Measurements from ENCODE around the gene MAPK8IP1.

The MAPK8IP1 gene

DNA sequence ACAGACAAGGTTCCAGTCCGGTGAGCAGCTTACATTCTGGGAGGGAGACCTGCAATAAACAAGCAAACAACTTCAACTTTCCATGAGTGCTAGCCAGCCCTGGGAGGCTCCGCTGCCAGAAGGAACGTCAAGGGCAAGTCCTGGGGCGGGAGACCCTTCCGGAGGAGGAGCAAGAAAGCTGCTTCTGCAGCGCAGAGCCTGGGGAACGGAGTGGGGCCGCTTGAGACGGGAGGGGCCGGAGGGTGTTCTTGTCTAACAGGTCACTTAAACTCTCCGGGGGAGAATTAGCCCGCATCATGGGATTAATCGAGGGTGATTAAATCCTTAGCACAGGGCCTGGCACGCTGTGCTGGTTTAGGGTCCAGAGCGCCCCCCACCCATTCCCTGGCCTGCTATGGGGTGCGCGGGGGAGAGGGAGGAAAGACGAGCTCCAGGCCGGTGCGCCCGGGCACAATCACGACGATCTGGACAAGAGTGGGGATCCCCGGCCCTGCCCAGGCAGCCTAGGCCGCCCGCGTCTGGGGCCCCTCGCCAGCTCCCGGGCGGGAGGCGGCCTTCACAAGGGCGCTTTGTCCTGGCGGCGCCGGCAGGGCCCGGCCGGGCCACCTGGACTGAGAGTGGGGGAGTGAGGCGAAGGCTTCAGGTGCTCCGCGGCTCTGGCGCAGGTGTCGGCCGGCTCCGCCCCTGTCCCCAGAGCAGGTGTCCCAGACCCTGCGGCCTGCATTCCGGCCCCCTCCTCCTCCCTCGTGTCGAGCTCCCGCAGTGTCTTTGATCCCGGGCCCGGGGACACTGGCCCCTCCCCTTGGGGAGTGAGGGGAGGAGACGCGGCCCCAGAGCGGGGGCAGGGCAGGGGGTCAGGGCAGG is 36.3 kb downstream of the MAPK8IP1 start:
- H3K27ac ChIP-seq, result peak overlapping the region in 12 of 21 experiments; percentile 3 to 86 (median 62)
- H3K4me3 ChIP-seq, result peak overlapping the region; percentile 33 to 60 (median 43)

DNA sequence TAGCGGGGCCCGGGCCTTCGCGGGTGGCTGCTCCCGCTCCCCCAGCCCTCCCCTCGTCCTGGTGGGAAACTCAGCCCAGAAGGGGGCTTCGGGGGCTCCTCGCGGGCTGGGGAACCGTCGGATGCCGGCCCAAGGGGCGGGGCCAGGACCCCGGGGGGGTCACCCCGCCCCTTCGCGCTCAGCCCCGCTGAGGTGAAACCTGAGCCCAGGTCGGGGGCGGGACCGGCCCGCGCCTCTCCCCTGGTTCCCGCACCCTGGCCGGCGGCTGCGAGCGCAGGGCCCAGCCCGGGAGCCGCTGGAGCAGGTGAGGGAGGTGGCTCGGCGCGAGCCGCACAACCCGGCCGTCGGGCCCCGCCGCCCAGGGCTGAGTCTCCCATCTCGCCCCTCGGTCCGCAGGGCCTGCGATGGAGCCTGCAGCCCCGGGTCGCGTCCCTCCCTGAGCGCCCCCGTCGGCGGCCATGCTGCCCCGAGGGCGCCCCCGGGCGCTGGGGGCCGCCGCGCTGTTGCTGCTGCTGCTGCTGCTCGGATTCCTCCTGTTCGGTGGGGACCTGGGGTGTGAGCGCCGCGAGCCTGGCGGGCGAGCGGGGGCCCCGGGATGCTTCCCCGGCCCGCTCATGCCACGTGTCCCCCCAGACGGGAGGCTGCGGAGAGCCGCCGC is 37.1 kb downstream of the MAPK8IP1 start, which contains the start of gene LARGE2:
TSS of gene LARGE2 (plus strand) at position 232 of the 658 bp plus-strand sequence. CDS start at position 459, 227 bp downstream.
- Histone ChIP-seq H3K27ac (peak within 1 kb of the TSS in 18 of 21 experiments; percentile 3 to 86 (median 61)), H3K4me3 (peak within 1 kb of the TSS; percentile 33 to 60 (median 43))

DNA sequence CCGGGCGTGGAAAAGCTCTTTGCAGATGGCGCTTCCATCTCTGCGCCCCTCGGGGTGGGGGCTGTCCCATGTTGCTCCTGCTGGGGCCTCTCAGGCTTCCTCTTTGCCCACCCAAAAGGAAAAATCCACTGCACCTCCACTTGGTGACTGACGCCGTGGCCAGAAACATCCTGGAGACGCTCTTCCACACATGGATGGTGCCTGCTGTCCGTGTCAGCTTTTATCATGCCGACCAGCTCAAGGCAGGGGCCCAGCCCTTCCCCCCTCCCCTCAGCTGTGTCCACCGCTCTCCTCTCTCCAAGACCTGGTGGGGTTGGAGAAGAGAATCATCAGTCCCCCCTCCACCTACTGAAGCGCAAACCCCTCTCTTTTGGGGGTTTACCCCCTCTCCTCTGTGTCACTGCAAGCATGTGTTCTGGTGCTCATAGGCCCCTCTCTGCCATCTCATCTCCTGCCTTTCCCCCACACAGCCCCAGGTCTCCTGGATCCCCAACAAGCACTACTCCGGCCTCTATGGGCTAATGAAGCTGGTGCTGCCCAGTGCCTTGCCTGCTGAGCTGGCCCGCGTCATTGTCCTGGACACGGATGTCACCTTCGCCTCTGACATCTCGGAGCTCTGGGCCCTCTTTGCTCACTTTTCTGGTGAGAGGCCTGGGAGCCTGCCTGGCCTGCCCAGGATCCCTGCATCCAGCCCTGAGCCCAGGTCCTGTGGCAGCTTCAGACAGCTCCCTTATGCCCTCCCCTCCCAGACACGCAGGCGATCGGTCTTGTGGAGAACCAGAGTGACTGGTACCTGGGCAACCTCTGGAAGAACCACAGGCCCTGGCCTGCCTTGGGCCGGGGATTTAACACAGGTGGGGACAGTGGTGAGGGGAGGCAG is 38.8 kb downstream of the MAPK8IP1 start:
- no peak overlapping the region for H3K27ac ChIP-seq
- peak overlapping the region in 1 of 7 experiments; percentile 59 for H3K4me3 ChIP-seq

DNA sequence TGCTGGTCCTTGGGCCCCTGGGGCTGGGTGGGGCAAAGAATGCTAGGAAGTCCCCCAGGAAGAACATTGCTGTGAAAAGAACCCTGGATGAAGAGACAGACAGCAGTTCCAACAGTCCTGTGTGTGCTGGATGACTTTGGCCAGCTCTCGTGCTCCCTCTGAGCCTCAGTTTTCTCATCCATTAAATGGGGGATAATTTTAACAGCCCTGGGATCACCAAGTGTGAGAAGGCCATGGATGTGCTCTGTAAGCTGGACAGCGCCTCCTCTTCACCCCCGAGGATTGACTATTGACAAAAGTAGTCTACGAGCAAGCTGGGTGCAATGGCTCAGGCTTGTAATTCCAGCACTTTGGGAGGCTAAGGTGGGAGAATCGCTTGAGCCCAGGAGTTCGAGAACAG is 39.5 kb downstream of the MAPK8IP1 start:
- Histone ChIP-seq H3K4me3 (no peak overlapping the region), H3K27ac (no peak overlapping the region)

DNA sequence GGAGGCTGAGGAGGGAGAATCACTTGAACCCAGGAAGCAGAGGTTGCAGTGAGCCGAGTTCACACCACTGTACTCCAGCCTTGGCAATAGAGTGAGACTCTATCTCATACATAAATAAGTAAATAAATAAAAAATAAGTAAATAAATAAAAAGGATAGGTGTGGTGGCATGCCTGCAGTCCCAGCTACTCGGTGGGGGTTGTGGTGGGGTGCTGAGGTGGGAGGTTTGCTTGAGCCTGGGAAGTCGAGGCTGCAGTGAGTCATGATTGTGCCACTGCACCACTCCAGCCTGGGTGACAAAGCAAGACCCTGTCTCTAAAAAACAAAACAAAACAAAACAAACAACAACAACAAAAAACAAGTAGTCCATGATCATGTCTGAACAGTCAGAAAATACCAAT is 40.1 kb downstream of the MAPK8IP1 start:
- H3K4me3 ChIP-seq, result no peak overlapping the region

DNA sequence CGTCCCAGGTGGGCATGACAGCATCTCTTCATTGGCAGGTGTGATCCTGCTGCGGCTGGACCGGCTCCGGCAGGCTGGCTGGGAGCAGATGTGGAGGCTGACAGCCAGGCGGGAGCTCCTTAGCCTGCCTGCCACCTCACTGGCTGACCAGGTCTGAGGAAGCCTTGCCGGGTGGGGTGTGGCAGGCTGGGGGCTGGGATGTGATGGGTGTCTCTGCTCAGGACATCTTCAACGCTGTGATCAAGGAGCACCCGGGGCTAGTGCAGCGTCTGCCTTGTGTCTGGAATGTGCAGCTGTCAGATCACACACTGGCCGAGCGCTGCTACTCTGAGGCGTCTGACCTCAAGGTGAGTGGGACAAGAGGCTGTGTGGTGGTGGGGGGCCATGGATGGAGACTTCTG is 40.5 kb downstream of the MAPK8IP1 start:
- H3K27ac ChIP-seq, result no peak overlapping the region
- H3K4me3 ChIP-seq, result no peak overlapping the region

More for the DNA sequence above, 40.1 kb downstream of the MAPK8IP1 start:
- no peak overlapping the region for H3K27ac ChIP-seq

DNA sequence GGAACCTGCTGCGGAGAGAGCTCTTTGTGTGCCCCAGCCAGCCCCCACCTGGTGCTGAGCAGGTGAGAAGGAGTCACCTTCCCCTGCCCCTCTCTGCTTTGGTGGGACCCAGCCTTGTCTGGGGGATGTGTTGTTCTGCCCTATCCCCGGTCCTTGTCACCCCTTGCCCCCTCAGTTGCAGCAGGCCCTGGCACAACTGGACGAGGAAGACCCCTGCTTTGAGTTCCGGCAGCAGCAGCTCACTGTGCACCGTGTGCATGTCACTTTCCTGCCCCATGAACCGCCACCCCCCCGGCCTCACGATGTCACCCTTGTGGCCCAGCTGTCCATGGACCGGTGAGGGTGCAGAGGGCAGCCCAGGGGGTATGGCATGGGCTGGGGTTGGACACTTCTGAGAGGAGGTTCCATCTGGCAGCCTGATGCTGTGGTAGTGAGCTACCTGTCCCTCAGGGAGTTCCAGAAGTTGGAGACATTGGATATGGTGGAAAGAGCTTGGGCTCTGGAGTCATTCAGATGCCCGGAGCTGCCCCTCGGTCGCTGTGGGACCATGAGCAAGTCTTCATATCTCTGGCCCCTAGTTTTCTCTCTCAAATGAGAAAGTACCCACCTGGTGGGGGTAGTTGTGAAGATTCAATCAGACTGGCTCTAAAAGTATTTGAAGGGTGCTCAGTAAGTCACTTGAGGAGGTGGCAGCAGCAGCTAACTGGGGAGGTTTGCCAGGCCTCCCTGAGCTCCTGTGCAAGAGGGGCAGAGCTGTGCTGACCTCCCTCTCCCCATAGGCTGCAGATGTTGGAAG is 41.3 kb downstream of the MAPK8IP1 start:
- peak overlapping the region in 1 of 21 experiments; percentile 16 for H3K27ac ChIP-seq
- no peak overlapping the region for H3K4me3 ChIP-seq

DNA sequence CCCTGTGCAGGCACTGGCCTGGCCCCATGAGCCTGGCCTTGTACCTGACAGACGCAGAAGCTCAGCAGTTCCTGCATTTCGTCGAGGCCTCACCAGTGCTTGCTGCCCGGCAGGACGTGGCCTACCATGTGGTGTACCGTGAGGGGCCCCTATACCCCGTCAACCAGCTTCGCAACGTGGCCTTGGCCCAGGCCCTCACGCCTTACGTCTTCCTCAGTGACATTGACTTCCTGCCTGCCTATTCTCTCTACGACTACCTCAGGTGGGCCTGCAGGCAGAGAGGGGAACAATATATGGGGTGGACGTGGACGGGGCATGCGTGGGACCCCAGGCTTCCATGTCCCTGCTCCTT is 41.9 kb downstream of the MAPK8IP1 start:
- peak overlapping the region in 1 of 21 experiments; percentile 16 for H3K27ac ChIP-seq
- H3K4me3 ChIP-seq, result no peak overlapping the region

DNA sequence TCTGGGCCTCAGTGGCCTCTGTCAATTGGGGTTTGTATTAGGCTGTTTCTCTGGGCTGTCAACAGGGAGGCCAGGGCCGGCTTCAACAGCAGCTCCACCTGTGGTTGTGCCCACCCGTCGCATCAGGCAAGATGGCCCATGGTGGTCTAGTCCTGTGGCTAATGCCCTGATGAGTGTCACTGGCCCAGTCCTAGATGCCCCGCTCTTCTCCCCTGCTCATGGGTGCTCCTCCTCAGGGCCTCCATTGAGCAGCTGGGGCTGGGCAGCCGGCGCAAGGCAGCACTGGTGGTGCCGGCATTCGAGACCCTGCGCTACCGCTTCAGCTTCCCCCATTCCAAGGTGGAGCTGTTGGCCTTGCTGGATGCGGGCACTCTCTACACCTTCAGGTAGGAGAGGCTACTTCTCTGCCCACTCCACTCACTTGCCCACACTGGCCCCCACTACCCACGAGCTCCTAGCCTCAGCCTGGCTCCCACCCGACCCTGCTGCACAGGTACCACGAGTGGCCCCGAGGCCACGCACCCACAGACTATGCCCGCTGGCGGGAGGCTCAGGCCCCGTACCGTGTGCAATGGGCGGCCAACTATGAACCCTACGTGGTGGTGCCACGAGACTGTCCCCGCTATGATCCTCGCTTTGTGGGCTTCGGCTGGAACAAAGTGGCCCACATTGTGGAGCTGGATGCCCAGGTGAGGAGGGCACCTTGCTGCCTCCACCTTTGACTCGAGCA is 42.4 kb downstream of the MAPK8IP1 start:
- peak overlapping the region in 7 of 21 experiments; percentile 1 to 94 (median 46) for H3K27ac ChIP-seq
- no peak overlapping the region for H3K4me3 ChIP-seq

DNA sequence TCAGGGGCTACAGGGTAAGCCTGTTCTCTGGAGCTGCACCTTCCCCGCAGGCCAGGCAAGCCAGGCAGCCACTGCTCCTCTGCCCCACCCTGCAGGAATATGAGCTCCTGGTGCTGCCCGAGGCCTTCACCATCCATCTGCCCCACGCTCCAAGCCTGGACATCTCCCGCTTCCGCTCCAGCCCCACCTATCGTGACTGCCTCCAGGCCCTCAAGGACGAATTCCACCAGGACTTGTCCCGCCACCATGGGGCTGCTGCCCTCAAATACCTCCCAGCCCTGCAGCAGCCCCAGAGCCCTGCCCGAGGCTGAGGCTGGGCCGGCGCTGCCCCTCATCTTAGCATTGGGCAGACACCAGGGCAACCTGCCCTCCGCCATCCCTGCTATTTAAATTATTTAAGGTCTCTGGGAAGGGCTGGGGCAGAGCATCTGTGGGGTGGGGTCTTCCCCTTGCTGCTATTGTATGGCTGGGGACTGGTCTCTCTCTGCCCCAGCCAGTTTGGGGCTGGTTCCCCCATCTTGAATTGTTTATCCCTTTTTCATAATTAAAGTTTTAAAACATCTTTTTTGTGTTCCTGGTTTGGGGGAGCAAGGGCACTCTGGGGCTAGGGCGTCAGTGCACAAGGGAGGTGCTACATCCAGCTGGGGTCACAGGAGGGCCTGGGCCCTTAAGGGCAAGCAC is 43.2 kb downstream of the MAPK8IP1 start:
- H3K27ac ChIP-seq, result peak overlapping the region in 11 of 21 experiments; percentile 1 to 94 (median 46)
- no peak overlapping the region for H3K4me3 ChIP-seq

DNA sequence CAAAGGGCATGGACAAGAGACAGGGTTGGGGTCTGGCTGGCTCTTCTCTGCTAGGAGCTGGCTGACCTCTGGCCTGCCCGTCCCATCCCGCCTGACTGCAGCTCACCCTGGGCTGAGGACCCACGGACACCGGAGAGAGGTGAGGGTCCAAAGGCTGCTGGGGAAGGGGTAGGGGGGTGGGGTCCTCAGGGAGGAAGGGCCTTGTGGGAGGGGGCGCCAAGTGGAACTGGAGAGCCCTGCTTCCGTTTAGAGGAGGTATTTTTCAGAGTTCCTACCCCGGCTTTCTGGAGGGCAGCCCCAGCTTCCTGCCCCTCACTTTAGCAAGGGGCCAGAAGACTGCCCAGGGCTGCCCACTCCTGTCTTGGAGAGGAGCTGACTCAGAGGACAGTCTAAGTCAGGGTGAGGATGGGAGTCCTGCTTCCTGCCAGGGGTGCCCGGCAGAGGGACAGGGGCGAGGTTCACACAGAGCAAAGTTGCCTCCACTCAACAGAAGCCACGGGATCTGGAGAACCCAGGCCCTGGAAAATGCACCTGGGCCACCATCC is 44.1 kb downstream of the MAPK8IP1 start:
- Histone ChIP-seq H3K4me3 (peak overlapping the region in 1 of 7 experiments; percentile 5), H3K27ac (peak overlapping the region in 19 of 21 experiments; percentile 4 to 94 (median 60))

DNA sequence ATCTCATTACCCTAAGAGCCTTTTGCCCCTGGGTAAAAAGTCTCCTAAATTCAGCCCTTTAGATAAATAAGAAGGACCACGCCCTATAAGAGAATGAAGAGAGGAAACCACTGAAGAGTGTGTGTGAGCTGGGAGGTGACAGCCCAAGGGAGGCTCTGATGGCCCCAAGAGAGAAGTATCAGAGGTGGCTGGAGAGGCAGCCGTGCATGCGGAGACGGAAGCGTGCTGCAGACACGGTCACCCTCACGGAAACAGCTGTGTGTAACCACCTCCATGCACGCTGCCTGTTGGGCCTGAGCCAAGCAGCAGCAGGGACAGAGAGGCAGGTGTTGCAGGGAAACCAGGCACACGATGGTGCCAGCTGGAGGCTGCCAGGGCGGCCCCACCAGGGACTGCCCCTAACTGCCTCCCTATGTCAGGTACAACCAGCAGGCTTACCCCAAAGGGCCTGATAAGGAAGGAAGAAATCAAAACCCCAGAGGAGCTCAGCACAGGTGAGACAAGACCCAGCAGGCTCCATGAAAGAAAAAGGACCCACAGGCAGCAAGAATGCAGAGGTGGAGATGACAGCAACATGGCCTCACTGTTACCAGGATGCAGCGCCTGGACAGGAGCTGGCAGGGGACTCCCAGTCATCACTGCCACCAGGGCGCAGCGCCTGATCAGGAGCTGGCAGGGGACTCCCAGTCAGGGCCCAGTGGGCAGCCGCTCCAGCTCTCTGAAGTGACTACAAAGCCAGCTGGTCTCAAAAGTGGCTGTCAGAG is 44.8 kb downstream of the MAPK8IP1 start:
- peak overlapping the region in 20 of 21 experiments; percentile 23 to 94 (median 64) for H3K27ac ChIP-seq
- peak overlapping the region in 1 of 7 experiments; percentile 9 for H3K4me3 ChIP-seq

DNA sequence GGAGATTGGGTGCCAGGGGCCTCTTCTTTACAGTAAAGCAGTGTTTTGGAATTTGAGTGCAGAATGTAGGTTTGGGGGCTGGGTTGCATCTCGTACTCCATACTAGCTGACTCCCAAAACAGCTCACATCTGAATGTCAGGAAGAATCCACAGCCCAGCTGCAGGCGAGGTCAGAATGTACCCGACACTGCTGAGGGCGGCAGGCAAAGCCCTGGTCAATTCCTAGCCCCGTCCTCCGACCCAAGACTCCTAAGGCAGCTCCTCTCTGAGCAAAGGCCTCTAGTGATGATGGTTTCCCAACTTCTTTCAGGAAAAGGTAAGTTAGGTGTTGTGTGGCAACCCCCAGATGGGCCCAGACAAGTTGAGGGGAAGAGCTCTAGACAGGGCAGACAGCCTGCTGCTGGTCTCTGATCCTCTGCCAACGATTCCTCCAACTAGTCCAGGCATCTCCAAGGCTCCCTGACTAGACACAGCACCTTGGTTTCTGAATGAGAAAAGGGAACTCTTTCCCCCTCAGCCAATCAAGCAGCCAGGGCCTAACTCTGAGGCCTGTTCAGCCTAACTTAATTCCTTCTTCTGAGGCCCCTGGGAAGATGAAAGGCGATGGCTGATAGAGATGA is 45.6 kb downstream of the MAPK8IP1 start:
- H3K27ac ChIP-seq, result peak overlapping the region in 19 of 21 experiments; percentile 22 to 94 (median 68)

DNA sequence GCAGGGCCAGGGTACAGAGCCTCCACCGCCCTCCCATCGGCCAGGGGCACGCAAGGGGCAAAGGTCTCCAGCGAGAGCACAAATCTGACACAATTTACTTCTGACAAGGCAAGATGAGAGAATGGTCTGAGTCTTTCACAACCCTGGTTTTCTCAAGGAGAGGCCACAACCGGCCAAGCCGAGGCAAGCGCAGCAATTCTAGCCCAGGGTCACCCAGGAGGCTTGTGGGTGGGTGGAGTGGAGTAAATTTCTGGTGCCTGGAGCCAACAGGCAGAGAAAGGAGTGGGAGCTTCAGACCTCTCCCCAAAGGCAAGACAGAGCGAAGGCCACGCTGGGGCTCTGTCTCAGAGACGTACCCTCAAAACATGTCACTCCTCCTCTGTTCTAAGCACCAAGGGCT is 46.3 kb downstream of the MAPK8IP1 start:
- Histone ChIP-seq H3K4me3 (peak overlapping the region in 2 of 7 experiments; percentile 9 to 31), H3K27ac (peak overlapping the region in 17 of 21 experiments; percentile 39 to 94 (median 68))

More for the DNA sequence above, 45.6 kb downstream of the MAPK8IP1 start:
- H3K4me3 ChIP-seq, result peak overlapping the region in 1 of 7 experiments; percentile 9

DNA sequence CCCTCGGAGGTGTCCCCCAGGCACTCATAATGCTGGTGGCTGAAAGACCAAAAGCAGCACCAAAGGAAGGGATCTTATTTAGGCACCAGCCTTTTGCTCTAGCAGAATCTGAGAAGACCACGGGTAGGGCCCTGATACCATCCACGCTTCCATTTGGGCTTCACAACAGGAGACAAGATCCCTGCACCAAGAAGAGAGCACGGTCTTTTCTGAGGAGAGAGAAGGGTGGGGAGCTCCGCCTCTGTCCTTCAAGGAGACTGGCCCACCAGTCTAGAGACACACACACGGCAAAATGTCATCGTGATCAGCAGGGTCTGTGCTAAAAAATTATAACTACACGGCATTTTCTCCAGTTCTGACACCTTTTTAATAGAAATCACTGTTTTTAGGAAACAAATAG is 46.8 kb downstream of the MAPK8IP1 start:
- Histone ChIP-seq H3K27ac (peak overlapping the region in 16 of 21 experiments; percentile 39 to 94 (median 72)), H3K4me3 (peak overlapping the region in 2 of 7 experiments; percentile 9 to 31)

All from skin epidermis (tissue), 12 donors.